Glutamatergic neuron (in vitro differentiated cells): ENCODE data around the gene GPR32. TPM values are rescaled to one million over a fixed set of nuclear protein-coding genes. Genes with fewer than 3 reads are reported as not detected.
A peak's percentile ranks its signal among the peaks of the same experiment; 100 is the strongest.
"Not testable (repeated sequence)": the region's sequence is repeated elsewhere in the genome, so short reads cannot be mapped to it uniquely, and the experiment has no call there.

Experiments used
- DNase-seq: peaks from one replicate; pipeline ENCODE4 v3.0.0; 2022
- H3K27ac Mint-ChIP-seq: one replicate; pipeline ENCODE4 v1.8.0; 2020; ENCODE audit warnings: mild to moderate bottlenecking, mixed read lengths, inconsistent platforms; ENCODE audit not compliant: unreplicated experiment
- H3K27me3 Mint-ChIP-seq: one replicate; pipeline ENCODE4 v1.8.0; 2020; ENCODE audit warnings: mild to moderate bottlenecking, moderate library complexity, mixed read lengths, inconsistent platforms; ENCODE audit not compliant: unreplicated experiment
- H3K36me3 Mint-ChIP-seq: one replicate; pipeline ENCODE4 v1.8.0; 2020; ENCODE audit warnings: mild to moderate bottlenecking, mixed read lengths, inconsistent platforms; ENCODE audit not compliant: unreplicated experiment
- H3K4me1 Mint-ChIP-seq: one replicate; pipeline ENCODE4 v1.8.0; 2020; ENCODE audit warnings: mild to moderate bottlenecking, low read depth, mixed read lengths, inconsistent platforms; ENCODE audit not compliant: unreplicated experiment
- H3K4me3 Mint-ChIP-seq: one replicate; pipeline ENCODE4 v1.8.0; 2020; ENCODE audit warnings: mild to moderate bottlenecking, mixed read lengths, inconsistent platforms; ENCODE audit not compliant: unreplicated experiment
- H3K9me3 Mint-ChIP-seq: one replicate; pipeline ENCODE4 v1.8.0; 2020; ENCODE audit warnings: mild to moderate bottlenecking, moderate library complexity, mixed read lengths, inconsistent platforms; ENCODE audit not compliant: unreplicated experiment
- CTCF ChIP-seq: fragments of 200-600 bp; sonication (generic); IDR thresholded peaks from one replicate; pipeline ENCODE4 v1.5.0; 2021; ENCODE audit not compliant: partially characterized antibody, unreplicated experiment
- long read RNA-seq: library from polyadenylated mRNA; unstranded; transcript quantifications from one replicate; pipeline ENCODE4 v2.0.0, GENCODE V29; 2020; ENCODE audit not compliant: unreplicated experiment
- total RNA-seq: library from RNA; stranded (reverse); fragmentation: NEBNext Ultra II Directional; extraction: Animal tissue kit (Norgen Biotek cat#: 25700); gene quantifications from one replicate; pipeline ENCODE4 v1.2.1, GENCODE V29; 2021; ENCODE audit not compliant: unreplicated experiment

The GPR32 gene, protein sequence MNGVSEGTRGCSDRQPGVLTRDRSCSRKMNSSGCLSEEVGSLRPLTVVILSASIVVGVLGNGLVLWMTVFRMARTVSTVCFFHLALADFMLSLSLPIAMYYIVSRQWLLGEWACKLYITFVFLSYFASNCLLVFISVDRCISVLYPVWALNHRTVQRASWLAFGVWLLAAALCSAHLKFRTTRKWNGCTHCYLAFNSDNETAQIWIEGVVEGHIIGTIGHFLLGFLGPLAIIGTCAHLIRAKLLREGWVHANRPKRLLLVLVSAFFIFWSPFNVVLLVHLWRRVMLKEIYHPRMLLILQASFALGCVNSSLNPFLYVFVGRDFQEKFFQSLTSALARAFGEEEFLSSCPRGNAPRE
- total RNA-seq = not detected
- long read RNA-seq = 0 reads

- H3K9me3 Mint-ChIP-seq, DNase-seq, H3K36me3 Mint-ChIP-seq, H3K27ac Mint-ChIP-seq, H3K27me3 Mint-ChIP-seq, H3K4me3 Mint-ChIP-seq, H3K4me1 Mint-ChIP-seq: not testable (repeated sequence)
Measured at GRCh38 chr19:50770164-50770563, at the start of gene GPR32. Gene GPR32, plus strand, starts transcription at chr19:50770464. Its CDS starts 137 bp downstream, at chr19:50770601.

GRCh38 chr19:50720921-50721381, 49.3 kb upstream of the GPR32 start:
- DNase-seq = no peak
- Mint-ChIP-seq H3K27me3 (peaks cover 39% of the 10 kb centered on the region), H3K9me3 (peaks cover 13% of the 10 kb centered on the region), H3K27ac (no peak overlapping the region), H3K4me3 (peak overlapping the region; percentile 40), H3K36me3 (no peaks in the 10 kb centered on the region), H3K4me1 (peaks cover 15% of the 10 kb centered on the region)
- TF ChIP-seq CTCF = no peak

GRCh38 chr19:50721441-50722137, 48.7 kb upstream of the GPR32 start:
- Mint-ChIP-seq H3K9me3 (peaks cover 15% of the 10 kb centered on the region), H3K27me3 (peaks cover 39% of the 10 kb centered on the region), H3K4me1 (peaks cover 15% of the 10 kb centered on the region), H3K27ac (no peak overlapping the region), H3K36me3 (no peaks in the 10 kb centered on the region), H3K4me3 (peak overlapping the region; percentile 44)
- no peak for DNase-seq
- TF ChIP-seq CTCF = no peak

- Mint-ChIP-seq H3K4me1 (peaks cover 22% of the 10 kb centered on the region), H3K4me3 (no peak overlapping the region), H3K27ac (no peak overlapping the region), H3K36me3 (no peaks in the 10 kb centered on the region), H3K27me3 (peaks cover 35% of the 10 kb centered on the region), H3K9me3 (peaks cover 14% of the 10 kb centered on the region)
- no peak for TF ChIP-seq CTCF
- no peak for DNase-seq
Measured at GRCh38 chr19:50722201-50723013, 47.9 kb upstream of the GPR32 start.

- Mint-ChIP-seq H3K9me3 (peaks cover 14% of the 10 kb centered on the region), H3K4me1 (peaks cover 24% of the 10 kb centered on the region), H3K27me3 (peaks cover 34% of the 10 kb centered on the region), H3K36me3 (no peaks in the 10 kb centered on the region), H3K4me3 (peak within 1 kb of the TSS; percentile 75), H3K27ac (no peak within 1 kb of the TSS)
- no peak for DNase-seq
- no peak for TF ChIP-seq CTCF
Measured at GRCh38 chr19:50723069-50723468, 47.2 kb upstream of the GPR32 start, which contains the start of gene CLEC11A. Gene CLEC11A, plus strand, starts transcription at chr19:50723364. Its CDS starts 162 bp downstream, at chr19:50723526.
